Breast epithelium (tissue), 4 donors: ENCODE measurements around the gene FCGBP. TPM values are rescaled to one million over a fixed set of nuclear protein-coding genes. Genes with fewer than 3 reads are reported as not detected.

ENCODE experiments used
- DNase-seq, 2 donors: peaks; one replicate each; pipeline ENCODE4 v3.0.0-alpha.2; 2019; ENCODE audit warnings: low spot score in 2 of 2
- H3K27ac ChIP-seq, 2 donors: fragments of 200-600 bp; sonication (generic) in 1 of 2; one replicate each; pipeline ENCODE4 v1.5.1; 2016 to 2019; ENCODE audit warnings: mild to moderate bottlenecking in 1 of 2
- H3K27me3 ChIP-seq, 2 donors: fragments of 200-600 bp; sonication (generic) in 1 of 2; one replicate each; pipeline versions ENCODE4 v1.5.1 to v1.6.0; 2017 to 2019; ENCODE audit warnings: control low read depth in 1 of 2, mild to moderate bottlenecking in 1 of 2
- H3K36me3 ChIP-seq: fragments of 200-600 bp; one replicate; pipeline ENCODE4 v1.5.1; 2019
- H3K4me1 ChIP-seq, 2 donors: fragments of 200-600 bp; sonication (generic); one replicate each; pipeline ENCODE4 v1.5.1; 2016 to 2019; ENCODE audit warnings: control low read depth in 1 of 2
- H3K4me3 ChIP-seq, 3 donors: fragments of 200-600 bp; sonication (generic); 1 replicate in 2 of 3; 2 replicates in 1 of 3; pipeline ENCODE4 v1.5.1; 2016 to 2019; ENCODE audit warnings: mild to moderate bottlenecking in 3 of 3, moderate library complexity in 2 of 3
- H3K9me3 ChIP-seq, 2 donors: fragments of 200-600 bp; sonication (generic) in 1 of 2; one replicate each; pipeline ENCODE4 v1.5.1; 2016 to 2019; ENCODE audit warnings: control low read depth in 1 of 2
- CTCF ChIP-seq, 3 donors: fragments of 450-650 bp; IDR thresholded peaks; one replicate each; pipeline ENCODE4 v1.5.1; 2016 to 2017; ENCODE audit warnings: antibody characterized with exemption in 3 of 3, mild to moderate bottlenecking in 3 of 3, moderate library complexity in 3 of 3
- POLR2A ChIP-seq: fragments of 450-650 bp; IDR thresholded peaks from one replicate; pipeline ENCODE4 v1.6.1; 2016; ENCODE audit warnings: antibody characterized with exemption, mild to moderate bottlenecking, moderate library complexity
- POLR2AphosphoS5 ChIP-seq, 3 donors: sonication (generic); formaldehyde crosslinking; IDR thresholded peaks; one replicate each; pipeline ENCODE4 v1.6.1; 2017; ENCODE audit warnings: antibody characterized with exemption in 3 of 3
- intact Hi-C: fragments of 100-400 bp; cut with DNase I; formaldehyde crosslinking; loops from one replicate; pipeline ENCODE4 v1.15.1; 2023; ENCODE audit warnings: low total_unique reads
- total RNA-seq, 3 donors: library from RNA; depleted of rRNA; stranded (reverse); fragments of >200 nt; gene quantifications; one replicate each; pipeline ENCODE4 v1.1.0, GENCODE V29; 2016

FCGBP gene
- total RNA-seq, 3 donors from 2014 or later, result 25.9 to 77.3 (median 28.2) TPM

- no peak overlapping the region for H3K27ac ChIP-seq
- DNase-seq, result no peak
- no peak overlapping the region for H3K4me3 ChIP-seq
- H3K9me3 ChIP-seq, result no peaks in the 10 kb centered on the region
- H3K36me3 ChIP-seq, result no peaks in the 10 kb centered on the region
- no peaks in the 10 kb centered on the region for H3K4me1 ChIP-seq
- TF ChIP-seq CTCF (IDR thresholded peaks at IDR 0.05) (no peak), POLR2A (no peak), POLR2AphosphoS5 (IDR thresholded peaks at IDR 0.05) (no peak)
- H3K27me3 ChIP-seq, result peaks cover 0 to 6% of the 10 kb centered on the region in 2 donors
- intact Hi-C loops, result no loop called here
These were observed 16.2 kb downstream of the FCGBP start for GRCh38 chr19:39918183-39918651.

GRCh38 chr19:39917561-39918182 is 16.8 kb downstream of the FCGBP start:
- TF ChIP-seq CTCF (IDR thresholded peaks at IDR 0.05) (no peak), POLR2A (no peak), POLR2AphosphoS5 (IDR thresholded peaks at IDR 0.05) (no peak)
- Histone ChIP-seq H3K9me3 (no peaks in the 10 kb centered on the region), H3K27ac (no peak overlapping the region), H3K4me1 (no peaks in the 10 kb centered on the region), H3K4me3 (no peak overlapping the region), H3K36me3 (no peaks in the 10 kb centered on the region), H3K27me3 (peaks cover 0 to 6% of the 10 kb centered on the region in 2 donors)
- DNase-seq, result no peak
- intact Hi-C loops, result no loop called here

- peaks cover 0 to 6% of the 10 kb centered on the region in 2 donors for H3K27me3 ChIP-seq
- no peak overlapping the region for H3K4me3 ChIP-seq
- intact Hi-C loops, result no loop called here
- no peaks in the 10 kb centered on the region for H3K9me3 ChIP-seq
- no peak for DNase-seq
- H3K27ac ChIP-seq, result no peak overlapping the region
- no peaks in the 10 kb centered on the region for H3K36me3 ChIP-seq
- H3K4me1 ChIP-seq, result no peaks in the 10 kb centered on the region
- TF ChIP-seq POLR2A, result no peak
- TF ChIP-seq CTCF (IDR thresholded peaks at IDR 0.05), result no peak
- TF ChIP-seq POLR2AphosphoS5 (IDR thresholded peaks at IDR 0.05), result no peak
These were observed 17.5 kb downstream of the FCGBP start for GRCh38 chr19:39916851-39917396.

GRCh38 chr19:39916236-39916635 is 18.2 kb downstream of the FCGBP start:
- H3K27me3 ChIP-seq, result peaks cover 0 to 6% of the 10 kb centered on the region in 2 donors
- intact Hi-C loops, result no loop called here
- TF ChIP-seq POLR2A, result no peak
- TF ChIP-seq POLR2AphosphoS5 (IDR thresholded peaks at IDR 0.05), result no peak
- no peak for TF ChIP-seq CTCF (IDR thresholded peaks at IDR 0.05)

GRCh38 chr19:39915848-39916215 is 18.6 kb downstream of the FCGBP start:
- no peak for DNase-seq
- Histone ChIP-seq H3K36me3 (no peaks in the 10 kb centered on the region), H3K9me3 (no peaks in the 10 kb centered on the region), H3K4me1 (no peaks in the 10 kb centered on the region), H3K27ac (no peak overlapping the region), H3K27me3 (peaks cover 0 to 6% of the 10 kb centered on the region in 2 donors), H3K4me3 (peak overlapping the region in 1 of 3 donors; percentile 25)
- intact Hi-C loops, result no loop called here
- TF ChIP-seq CTCF (IDR thresholded peaks at IDR 0.05) (no peak), POLR2AphosphoS5 (IDR thresholded peaks at IDR 0.05) (no peak), POLR2A (no peak)

More at GRCh38 chr19:39916236-39916635, 18.2 kb downstream of the FCGBP start:
- Histone ChIP-seq H3K4me3 (no peak overlapping the region), H3K4me1 (no peaks in the 10 kb centered on the region), H3K27ac (no peak overlapping the region), H3K9me3 (no peaks in the 10 kb centered on the region), H3K36me3 (no peaks in the 10 kb centered on the region)
- DNase-seq, result no peak
